H1 (cell line): ENCODE data around the gene RTN3. TPM values are rescaled to one million over a fixed set of nuclear protein-coding genes. Genes with fewer than 3 reads are reported as not detected.

ENCODE experiments used
- CTCF ChIA-PET: fragments of 300-600 bp; sonication (Branson Sonifier 250); formaldehyde crosslinking; loops from one replicate; lab custom pipeline; 2021; ENCODE audit not compliant: partially characterized antibody; lab: Charles Lee
- POLR2A ChIA-PET: fragments of 300-600 bp; sonication (Branson Sonifier 250); formaldehyde crosslinking; loops from one replicate; lab custom pipeline; 2021; ENCODE audit warnings: inconsistent platforms; ENCODE audit not compliant: partially characterized antibody; lab: Charles Lee
- DNase-seq, 2 experiments: peaks; one replicate each; pipeline versions ENCODE4 v3.0.0 to v3.0.0-alpha.2; 2010 to 2022; ENCODE audit warnings: low spot score in 2 of 2, low read depth in 1 of 2, mixed read lengths in 1 of 2
- FAIRE-seq: peaks from 2 replicates; lab custom pipeline; 2011; peaks lifted over from hg19 to GRCh38; lab: Jason Lieb, UNC
- H2AFZ ChIP-seq: 2 replicates; pipeline ENCODE4 v1.8.1; 2012; ENCODE audit warnings: low read length, inconsistent platforms
- H2AK5ac ChIP-seq: 2 replicates; pipeline ENCODE4 v1.6.1; 2013; ENCODE audit warnings: low read depth, low read length
- H2BK120ac ChIP-seq: replicated peaks from 2 replicates; pipeline ENCODE3; 2013; ENCODE audit warnings: low read depth, low read length, inconsistent platforms
- H2BK12ac ChIP-seq: 2 replicates; pipeline ENCODE4 v1.6.1; 2013; ENCODE audit warnings: low read depth, low read length
- H2BK15ac ChIP-seq: 2 replicates; pipeline ENCODE4 v1.6.1; 2013; ENCODE audit warnings: low read length
- H2BK20ac ChIP-seq: 2 replicates; pipeline ENCODE4 v1.6.1; 2013; ENCODE audit warnings: low read length
- H2BK5ac ChIP-seq: 2 replicates; pipeline ENCODE4 v1.6.1; 2013; ENCODE audit warnings: low read depth, low read length
- H3K14ac ChIP-seq: 2 replicates; pipeline ENCODE4 v1.6.1; 2013; ENCODE audit warnings: inconsistent platforms; ENCODE audit not compliant: insufficient read length
- H3K18ac ChIP-seq: 2 replicates; pipeline ENCODE4 v1.6.1; 2013; ENCODE audit warnings: low read length; ENCODE audit errors: extremely low read depth
- H3K23ac ChIP-seq: 2 replicates; pipeline ENCODE4 v1.6.1; 2013; ENCODE audit warnings: inconsistent platforms; ENCODE audit not compliant: insufficient read length
- H3K23me2 ChIP-seq: 2 replicates; pipeline ENCODE4 v1.6.1; 2013; ENCODE audit warnings: low read depth, low read length
- H3K27ac ChIP-seq: 2 replicates; pipeline ENCODE4 v1.6.1; 2011; ENCODE audit warnings: low read depth, low read length, inconsistent platforms
- H3K27me3 ChIP-seq, 4 experiments: replicated peaks in 1 of 4; 1 replicate in 1 of 4; 2 replicates in 3 of 4; pipeline versions ENCODE4 v1.6.1 to v1.8.1; 2011 to 2013; ENCODE audit warnings: low read length in 3 of 4, mild to moderate bottlenecking in 3 of 4, inconsistent platforms in 2 of 4, mixed read lengths in 2 of 4, moderate library complexity in 1 of 4; ENCODE audit not compliant: control insufficient read depth in 3 of 4, insufficient read depth in 3 of 4; ENCODE audit errors: extremely low read depth in 1 of 4
- H3K36me3 ChIP-seq, 4 experiments: 2 replicates each; pipeline versions ENCODE4 v1.6.1 to v1.8.1; 2011 to 2013; ENCODE audit warnings: mild to moderate bottlenecking in 4 of 4, low read length in 3 of 4, moderate library complexity in 2 of 4, control low read depth in 1 of 4, inconsistent platforms in 1 of 4; ENCODE audit not compliant: insufficient read depth in 4 of 4, control insufficient read depth in 2 of 4
- H3K4ac ChIP-seq: replicated peaks from 2 replicates; pipeline ENCODE3; 2013; ENCODE audit warnings: low read length, low read depth, mixed read lengths, inconsistent platforms; ENCODE audit not compliant: insufficient read length
- H3K4me1 ChIP-seq, 4 experiments: replicated peaks in 1 of 4; 1 replicate in 1 of 4; 2 replicates in 3 of 4; pipeline versions ENCODE4 v1.6.1 to v1.8.1; 2011 to 2013; ENCODE audit warnings: low read length in 3 of 4, inconsistent platforms in 2 of 4, mixed read lengths in 1 of 4; ENCODE audit not compliant: insufficient read depth in 4 of 4, control insufficient read depth in 3 of 4
- H3K4me2 ChIP-seq, 2 experiments: 2 replicates each; pipeline versions ENCODE4 v1.6.1 to v1.8.1; 2011 to 2013; ENCODE audit warnings: low read depth in 2 of 2, low read length in 2 of 2, control low read depth in 1 of 2, inconsistent platforms in 1 of 2, mild to moderate bottlenecking in 1 of 2; ENCODE audit not compliant: insufficient read depth in 1 of 2
- H3K4me3 ChIP-seq, 4 experiments: fragments of 200-600, 300-600 bp in 1 of 4; sonication (generic), shearing (Covaris generic), sonication (Bioruptor Twin) in 1 of 4; 2 replicates each; pipeline versions ENCODE4 v1.5.1 to v1.8.1; 2011 to 2016; ENCODE audit warnings: low read length in 4 of 4, low read depth in 3 of 4, control low read depth in 2 of 4, inconsistent platforms in 2 of 4, mild to moderate bottlenecking in 2 of 4, mixed read lengths in 1 of 4, moderate library complexity in 1 of 4; ENCODE audit not compliant: insufficient read depth in 2 of 4; ENCODE audit errors: extremely low read depth in 1 of 4
- H3K56ac ChIP-seq: replicated peaks from 2 replicates; pipeline ENCODE3; 2013; ENCODE audit warnings: low read depth, mild to moderate bottlenecking, mixed read lengths, low read length, inconsistent platforms; ENCODE audit not compliant: insufficient read length
- H3K79me1 ChIP-seq: 2 replicates; pipeline ENCODE4 v1.6.1; 2013; ENCODE audit warnings: low read depth, low read length, control low read depth
- H3K79me2 ChIP-seq, 2 experiments: 2 replicates each; pipeline versions ENCODE4 v1.6.1 to v1.8.1; 2012 to 2013; ENCODE audit warnings: low read length in 2 of 2, mild to moderate bottlenecking in 2 of 2, inconsistent platforms in 1 of 2; ENCODE audit not compliant: insufficient read depth in 2 of 2, control insufficient read depth in 1 of 2
- H3K9ac ChIP-seq, 4 experiments: replicated peaks in 1 of 4; 1 replicate in 1 of 4; 2 replicates in 3 of 4; pipeline versions ENCODE4 v1.6.1 to v1.8.1; 2011 to 2013; ENCODE audit warnings: low read depth in 3 of 4, low read length in 3 of 4, control low read depth in 2 of 4, mild to moderate bottlenecking in 2 of 4, moderate library complexity in 2 of 4, inconsistent platforms in 1 of 4; ENCODE audit errors: extremely low read depth in 1 of 4
- H3K9me3 ChIP-seq, 2 experiments: 2 replicates each; pipeline versions ENCODE4 v1.6.1 to v1.8.1; 2012 to 2013; ENCODE audit warnings: mild to moderate bottlenecking in 2 of 2, moderate library complexity in 2 of 2, control low read depth in 1 of 2, inconsistent platforms in 1 of 2, low read depth in 1 of 2, low read length in 1 of 2, mixed read lengths in 1 of 2; ENCODE audit not compliant: insufficient read depth in 2 of 2
- H4K20me1 ChIP-seq, 2 experiments: replicated peaks in 1 of 2; 2 replicates each; pipeline versions ENCODE3 to v1.8.1; 2011 to 2013; ENCODE audit warnings: inconsistent platforms in 2 of 2, low read length in 2 of 2, mild to moderate bottlenecking in 1 of 2; ENCODE audit not compliant: insufficient read depth in 2 of 2, control insufficient read depth in 1 of 2
- H4K5ac ChIP-seq: 2 replicates; pipeline ENCODE4 v1.6.1; 2013; ENCODE audit warnings: low read length, low read depth, mixed read lengths, inconsistent platforms; ENCODE audit not compliant: insufficient read length
- H4K8ac ChIP-seq: 2 replicates; pipeline ENCODE4 v1.8.0; 2013; ENCODE audit warnings: mild to moderate bottlenecking, moderate library complexity, low read length, inconsistent platforms; ENCODE audit not compliant: insufficient read depth; ENCODE audit errors: extremely low read depth
- H4K91ac ChIP-seq: replicated peaks from 2 replicates; pipeline ENCODE3; 2013; ENCODE audit warnings: low read length, mixed read lengths, inconsistent platforms; ENCODE audit not compliant: insufficient read length
- BACH1 ChIP-seq: IDR thresholded peaks from 2 replicates; pipeline ENCODE4 v1.6.1; 2012; ENCODE audit warnings: low read length, improper control_type of control experiment
- CHD2 ChIP-seq: IDR thresholded peaks from 2 replicates; pipeline ENCODE4 v1.6.1; 2012; ENCODE audit warnings: low read length, improper control_type of control experiment
- EZH2 ChIP-seq: fragments of 200-600 bp; sonication (generic); IDR thresholded peaks from 2 replicates; pipeline ENCODE4 v1.7.1; 2012; ENCODE audit warnings: low read depth, mild to moderate bottlenecking, moderate library complexity, low read length, inconsistent platforms; ENCODE audit not compliant: severe bottlenecking
- FOSL1 ChIP-seq: IDR thresholded peaks from 2 replicates; pipeline ENCODE4 v1.6.1; 2011; ENCODE audit warnings: mild to moderate bottlenecking, low read depth, low read length, moderate library complexity; ENCODE audit not compliant: insufficient read depth
- JUND ChIP-seq: IDR thresholded peaks from 2 replicates; pipeline ENCODE4 v1.6.1; 2011; ENCODE audit warnings: mild to moderate bottlenecking, improper control_type of control experiment, low read length
- PHF8 ChIP-seq: fragments of 200-600 bp; sonication (generic); conservative IDR thresholded peaks from 2 replicates; pipeline ENCODE4 v1.7.1; 2012; ENCODE audit warnings: low read depth, mild to moderate bottlenecking, inconsistent platforms, low read length, moderate library complexity
- RAD21 ChIP-seq, 2 experiments: IDR thresholded peaks in 1 of 2; conservative IDR thresholded peaks in 1 of 2; 2 replicates each; pipeline ENCODE4 v1.6.1; 2011; ENCODE audit warnings: low read depth in 2 of 2, low read length in 2 of 2, improper control_type of control experiment in 1 of 2, inconsistent platforms in 1 of 2, mild to moderate bottlenecking in 1 of 2, moderate library complexity in 1 of 2
- RBBP5 ChIP-seq: IDR thresholded peaks from 2 replicates; pipeline ENCODE4 v1.7.1; 2012; ENCODE audit warnings: low read depth, mild to moderate bottlenecking, inconsistent platforms, low read length, moderate library complexity, borderline replicate concordance
- RNF2 ChIP-seq: fragments of 200-900, 300-1000 bp; sonication (generic); IDR thresholded peaks from 2 replicates; pipeline ENCODE4 v1.7.1; 2016; ENCODE audit warnings: borderline replicate concordance, low read depth, mild to moderate bottlenecking, antibody characterized with exemption, low read length; ENCODE audit not compliant: poor library complexity, severe bottlenecking; ENCODE audit errors: missing control alignments
- RXRA ChIP-seq: IDR thresholded peaks from 2 replicates; pipeline ENCODE4 v1.6.1; 2011; ENCODE audit warnings: low read depth, mild to moderate bottlenecking, low read length, moderate library complexity; ENCODE audit not compliant: insufficient read depth
- SAP30 ChIP-seq: fragments of 300-600 bp; sonication (generic); IDR thresholded peaks from 2 replicates; pipeline ENCODE4 v1.7.1; 2012; ENCODE audit warnings: low read length, moderate library complexity, mild to moderate bottlenecking, inconsistent platforms; ENCODE audit not compliant: insufficient read depth, insufficient replicate concordance
- SUZ12 ChIP-seq: fragments of 200-600 bp; sonication (generic); IDR thresholded peaks from 2 replicates; pipeline ENCODE4 v1.6.1; 2012; ENCODE audit warnings: mild to moderate bottlenecking, inconsistent platforms, low read length, moderate library complexity, mixed read lengths
- TCF12 ChIP-seq: IDR thresholded peaks from 2 replicates; pipeline ENCODE4 v1.6.1; 2011; ENCODE audit warnings: low read depth, mild to moderate bottlenecking, low read length
- WGBS, 2 experiments: shearing (Covaris generic) in 1 of 2; methylation state at CpG; one replicate each; pipeline versions ENCODE4 v1.1.6 to v1.1.7; 2013 to 2015; ENCODE audit warnings: low lambda C conversion rate in 2 of 2, mixed read lengths in 2 of 2, inconsistent platforms in 1 of 2, low coverage in 1 of 2, missing lambda C conversion rate in 1 of 2; ENCODE audit not compliant: insufficient replicate concordance in 2 of 2, insufficient coverage in 1 of 2, insufficient read length in 1 of 2; ENCODE audit errors: extremely low coverage in 1 of 2, missing lambda C conversion rate in 1 of 2; 5-methylcytosine and 5-hydroxymethylcytosine counted together
- polyA plus RNA-seq, 7 experiments: library from polyadenylated mRNA; depleted of rRNA in 3 of 7; stranded (reverse) in 5 of 7; unstranded in 2 of 7; fragments of >200 nt in 5 of 7; fragments of 200-250 nt in 2 of 7; gene quantifications; 1 replicate in 5 of 7; 2 replicates in 1 of 7; 4 replicates in 1 of 7; pipeline versions ENCODE4 v1.2.1 to v1.2.3, GENCODE V29; 2011 to 2013; ENCODE audit warnings: missing spikeins in 2 of 7, mixed read lengths in 2 of 7
- total RNA-seq: library from RNA; stranded (reverse); fragmentation: NEBNext Ultra II Directional; extraction: Animal tissue kit (Norgen Biotek cat#: 25700); gene quantifications from 2 replicates; pipeline ENCODE4 v1.2.1, GENCODE V29; 2021

RTN3 gene
- total and polyA plus RNA-seq, 2 of the 8 experiments (the other 6 are each of a cell fraction or from before 2014, with no cell fraction given): 160 to 203 TPM

- Histone ChIP-seq H3K23ac (no peak overlapping the region), H3K18ac (no peak overlapping the region), H4K8ac (no peak overlapping the region), H3K9ac (no peak overlapping the region), H2BK12ac (no peak overlapping the region), H3K27me3 (no peaks in the 10 kb centered on the region), H2BK15ac (no peak overlapping the region), H3K14ac (no peak overlapping the region), H3K9me3 (no peaks in the 10 kb centered on the region), H3K79me1 (peaks cover 3% of the 10 kb centered on the region; the same call in 1 of the 2 replicates), H4K91ac (no peak overlapping the region), H3K36me3 (no peaks in the 10 kb centered on the region), H2BK120ac (no peak overlapping the region), H2AFZ (no peak overlapping the region), H3K4me1 (no peaks in the 10 kb centered on the region), H3K4ac (no peak overlapping the region), H3K4me2 (no peak overlapping the region), H3K4me3 (no peak overlapping the region), H3K56ac (no peak overlapping the region), H4K20me1 (peaks cover 1 to 5% of the 10 kb centered on the region in 2 experiments), H2AK5ac (no peak overlapping the region), H3K27ac (no peak overlapping the region), H4K5ac (no peak overlapping the region), H2BK20ac (no peak overlapping the region), H3K79me2 (peaks cover 0 to 30% of the 10 kb centered on the region in 2 experiments; a peak in 2 of 4 replicates), H3K23me2 (no peaks in the 10 kb centered on the region), H2BK5ac (no peak overlapping the region)
- DNase-seq (no peak), FAIRE-seq (no peak)
- ChIA-PET CTCF (interaction anchor here (0.6 to 3.7 kb wide), 9 partner anchors 8 to 131 kb away, joined by 3 to 24 read pairs (median 6); partner anchors contain the start of gene ATL3), POLR2A (interaction anchor here (0.9 to 1.4 kb wide), 2 partner anchors 9 to 18 kb away, joined by 3 to 5 read pairs; no protein-coding TSS in a partner anchor)
- WGBS, 2 experiments: 94% methylated on average over 4 of the region's 4 CpGs; no CpG with 5 or more reads in 1 of the 2 experiments
- no peak for TF ChIP-seq EZH2
- no peak for TF ChIP-seq RNF2
- no peak for TF ChIP-seq JUND
- TF ChIP-seq RXRA: no peak
- no peak for TF ChIP-seq RAD21 (IDR thresholded peaks at IDR 0.05 in 1 of 2, conservative IDR thresholded peaks at IDR 0.05 in 1 of 2; ENCODE audit: low read depth in 2 of 2, low read length in 2 of 2)
- TF ChIP-seq CHD2: no peak
- no peak for TF ChIP-seq SAP30
- no peak for TF ChIP-seq SUZ12
- no peak for TF ChIP-seq TCF12
- no peak for TF ChIP-seq PHF8
- TF ChIP-seq BACH1: no peak
- TF ChIP-seq RBBP5: no peak
- no peak for TF ChIP-seq FOSL1
These were observed 55.6 kb downstream of the RTN3 start for GRCh38 chr11:63736864-63737263.
